ENCODE results near the gene CEP70.

- TF ChIP-seq EZH2phosphoT487 (IDR thresholded peaks at IDR 0.05): no peak
- no peak for TF ChIP-seq CTCF (IDR thresholded peaks at IDR 0.05)
- TF ChIP-seq EZH2 (IDR thresholded peaks at IDR 0.05): no peak
Measured at GRCh38 chr3:138573138-138573537, 20.9 kb downstream of the CEP70 start.
